HepG2 (cell line): Measurements from ENCODE around the gene STK24. TPM values are rescaled to one million over a fixed set of nuclear protein-coding genes. Genes with fewer than 3 reads are reported as not detected.

Experiments
- ETV5 ChIP-seq: IDR thresholded peaks from 2 replicates; pipeline ENCODE4 v1.6.1; 2018; ENCODE audit warnings: missing biosample characterization, missing genetic modification reagents, inconsistent platforms, borderline replicate concordance
- POLR2A ChIP-seq, 2 experiments: IDR thresholded peaks; 2 replicates each; pipeline ENCODE4 v1.6.1; 2011; ENCODE audit warnings: low read depth in 2 of 2, low read length in 2 of 2, mild to moderate bottlenecking in 1 of 2, moderate library complexity in 1 of 2; ENCODE audit not compliant: insufficient read depth in 1 of 2
- POLR2G ChIP-seq: fragments of 200-400 bp; formaldehyde crosslinking; IDR thresholded peaks from 2 replicates; pipeline ENCODE4 v1.6.1; 2018; ENCODE audit warnings: mild to moderate bottlenecking, low read depth, low read length, moderate library complexity
- PRMT3 ChIP-seq: sonication (generic); formaldehyde crosslinking; IDR thresholded peaks from 2 replicates; pipeline ENCODE4 v1.8.1; 2022; ENCODE audit warnings: low read depth, mild to moderate bottlenecking, moderate library complexity, missing genetic modification reagents, borderline replicate concordance
- RFXANK ChIP-seq: IDR thresholded peaks from 2 replicates; pipeline ENCODE4 v1.6.1; 2016
- SUZ12 ChIP-seq: fragments of 150-350 bp; IDR thresholded peaks from 2 replicates; pipeline ENCODE4 v1.6.1; 2014; ENCODE audit warnings: low read depth, low read length
- ZNF205 ChIP-seq: IDR thresholded peaks from 2 replicates; pipeline ENCODE4 v1.6.1; 2018; ENCODE audit warnings: missing biosample characterization, missing genetic modification reagents
- ZNF281 ChIP-seq: sonication (generic); formaldehyde crosslinking; IDR thresholded peaks from 2 replicates; pipeline ENCODE4 v1.4.0; 2020; ENCODE audit warnings: missing genetic modification reagents, borderline replicate concordance
- ZNF292 ChIP-seq: sonication (generic); formaldehyde crosslinking; IDR thresholded peaks from 2 replicates; pipeline ENCODE4 v1.8.1; 2022; ENCODE audit warnings: mild to moderate bottlenecking, low read depth, missing genetic modification reagents, borderline replicate concordance
- ZNF367 ChIP-seq: sonication (generic); formaldehyde crosslinking; IDR thresholded peaks from 2 replicates; pipeline ENCODE4 v1.4.0; 2020; ENCODE audit warnings: missing genetic modification reagents, borderline replicate concordance
- ZNF772 ChIP-seq: sonication (generic); formaldehyde crosslinking; IDR thresholded peaks from 2 replicates; pipeline ENCODE4 v1.5.0; 2020; ENCODE audit warnings: mild to moderate bottlenecking, missing genetic modification reagents
- polyA plus RNA-seq, 8 experiments: library from polyadenylated mRNA; depleted of rRNA in 3 of 8; stranded (reverse) in 7 of 8; unstranded in 1 of 8; fragments of >200 nt; fragmentation: Illumina TruSeq in 4 of 8; extraction: Trizol in 4 of 8; gene quantifications; 2 replicates each; pipeline versions ENCODE4 v1.2.1 to v1.2.3, GENCODE V29; 2011 to 2016; ENCODE audit warnings: low read depth in 4 of 8, missing spikeins in 1 of 8, mixed read lengths in 1 of 8; ENCODE audit not compliant: insufficient read depth in 1 of 8
- total RNA-seq, 5 experiments: library from RNA; depleted of rRNA; stranded (reverse); fragments of >200 nt; fragmentation: Illumina TruSeq; extraction: Trizol; gene quantifications; 2 replicates each; pipeline ENCODE4 v1.2.3, GENCODE V29; 2016; ENCODE audit warnings: low read depth in 1 of 5
- TF ChIP-seq, protein P1 (sequence below): sonication (generic); formaldehyde crosslinking; IDR thresholded peaks from 2 replicates; pipeline ENCODE4 v1.5.0; 2020; ENCODE audit warnings: missing genetic modification reagents
- TF ChIP-seq, protein P2 (sequence below): sonication (generic); formaldehyde crosslinking; IDR thresholded peaks from 2 replicates; pipeline ENCODE4 v1.8.0; 2022; ENCODE audit warnings: missing genetic modification reagents, low read depth, mild to moderate bottlenecking, borderline replicate concordance

STK24 gene
- total and polyA plus RNA-seq, 2 of the 13 experiments (the other 11 are each of a cell fraction or from before 2014, with no cell fraction given) = 51.3 to 73.0 TPM

GRCh38 chr13:98454389-98454881 is 122.5 kb downstream of the STK24 start (continued):
- TF ChIP-seq ZNF281 (CRISPR knock-in tag) = no peak
- TF ChIP-seq, protein P1, sequence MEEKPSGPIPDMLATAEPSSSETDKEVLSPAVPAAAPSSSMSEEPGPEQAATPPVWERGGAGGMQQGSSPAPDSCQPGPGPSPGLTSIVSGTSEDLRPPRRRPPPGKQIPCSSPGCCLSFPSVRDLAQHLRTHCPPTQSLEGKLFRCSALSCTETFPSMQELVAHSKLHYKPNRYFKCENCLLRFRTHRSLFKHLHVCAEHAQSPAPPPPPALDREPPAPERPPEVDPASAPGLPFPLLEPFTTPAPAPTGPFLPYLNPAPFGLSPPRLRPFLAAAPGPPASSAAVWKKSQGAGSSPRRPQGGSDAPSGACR (CRISPR knock-in tag) = no peak
- no peak for TF ChIP-seq PRMT3
- TF ChIP-seq, protein P2, sequence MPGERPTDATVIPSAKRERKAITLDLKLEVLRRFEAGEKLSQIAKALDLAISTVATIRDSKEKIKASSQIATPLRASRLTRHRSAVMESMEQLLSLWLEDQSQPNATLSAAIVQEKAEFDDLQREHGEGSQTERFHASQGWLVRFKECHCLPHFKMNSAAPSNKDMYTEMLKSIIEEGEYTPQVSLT (CRISPR knock-in tag) = no peak
- TF ChIP-seq ZNF205 (CRISPR knock-in tag) = no peak
- no peak for TF ChIP-seq SUZ12
- no peak for TF ChIP-seq ZNF772 (CRISPR knock-in tag)
- TF ChIP-seq RFXANK (CRISPR knock-in tag) = no peak
- TF ChIP-seq ZNF367 (CRISPR knock-in tag) = no peak
- peak; percentile 28; the same call in 1 of the 2 replicates for TF ChIP-seq POLR2G
- no peak for TF ChIP-seq ETV5 (CRISPR knock-in tag)
- TF ChIP-seq ZNF292 (CRISPR knock-in tag) = no peak
- 0 out of 4 replicates have a peak, but pooled peaks of 1 of the 2 experiments have one; percentile 28 for TF ChIP-seq POLR2A (IDR thresholded peaks at IDR 0.05; ENCODE audit: insufficient read depth in 1 of 2, low read depth in 2 of 2, low read length in 2 of 2)
